Right forelimb (tissue), 1 donor: ENCODE results near the gene NHSL1.

Experiments used
- DNase-seq: peaks from one replicate; pipeline ENCODE4 v3.0.0-alpha.2; 2018

The NHSL1 gene

DNA sequence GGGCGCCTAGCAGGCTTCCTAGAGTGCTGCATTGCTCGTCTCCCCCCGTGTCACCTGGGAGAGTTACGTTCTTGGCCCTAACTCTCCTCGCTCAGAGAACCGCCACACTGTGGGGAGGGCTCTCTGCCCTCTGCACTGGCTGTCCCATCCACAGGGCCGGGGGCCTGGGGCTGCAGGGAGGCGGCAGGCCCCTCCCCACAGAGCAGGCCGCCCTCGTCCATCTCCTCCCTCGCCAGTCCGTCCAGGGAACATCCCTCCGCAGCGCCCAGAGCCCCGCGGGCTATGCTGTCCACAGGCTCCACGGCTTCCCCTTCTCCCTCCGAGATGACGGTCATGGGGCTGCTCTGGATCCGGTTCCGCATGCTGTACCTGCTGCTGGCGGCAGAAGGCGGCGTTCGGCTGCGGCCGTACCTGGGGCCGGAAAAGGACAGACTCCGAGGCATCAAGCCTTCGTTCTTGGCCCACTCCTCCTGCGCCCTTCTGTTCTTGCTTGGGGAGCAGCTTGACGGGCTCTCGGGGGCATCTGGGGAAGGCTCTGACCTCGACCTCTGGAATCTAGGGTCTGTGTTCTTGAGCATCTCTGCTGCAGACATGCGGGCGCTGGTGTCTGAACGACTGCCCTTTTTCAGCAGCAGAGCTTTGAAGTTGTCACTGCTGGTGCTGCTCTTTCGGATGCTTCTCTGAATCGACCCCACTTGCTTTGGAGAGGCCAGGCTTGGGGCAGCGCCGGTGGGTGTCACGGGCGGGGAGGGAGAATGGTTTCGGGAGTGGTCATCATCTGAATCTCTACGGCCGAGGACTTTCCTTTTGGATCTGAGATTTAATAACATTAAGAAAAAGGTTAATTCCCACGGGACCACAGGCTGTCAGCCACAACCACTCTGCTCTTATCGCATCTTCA, 75.0 kb downstream of the NHSL1 start:
- DNase-seq = no peak

GRCh38 chr6:138422861-138423260, 76.4 kb downstream of the NHSL1 start:
- no peak for DNase-seq

DNA sequence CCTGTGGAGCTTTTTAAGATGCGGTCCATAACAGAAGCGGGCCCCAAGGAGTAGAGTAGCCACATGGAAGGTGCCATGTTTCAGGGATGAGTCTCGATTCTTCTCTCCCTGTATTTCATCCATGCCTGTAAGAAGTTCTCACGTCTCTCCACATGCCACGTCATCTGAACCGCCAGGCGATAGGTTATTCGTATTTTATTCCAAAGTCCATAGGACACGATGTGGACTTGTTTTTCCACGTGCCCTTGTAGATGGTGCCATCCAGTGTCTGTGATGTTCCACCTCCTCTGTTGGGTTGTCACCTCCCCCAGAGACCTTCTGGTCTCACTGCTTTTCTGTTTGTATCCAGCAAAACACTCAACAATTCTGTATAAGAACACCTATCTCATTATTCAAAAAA, 77.7 kb downstream of the NHSL1 start:
- DNase-seq = no peak

- DNase-seq = no peak
These were observed 78.2 kb downstream of the NHSL1 start for GRCh38 chr6:138421089-138421488.

DNA sequence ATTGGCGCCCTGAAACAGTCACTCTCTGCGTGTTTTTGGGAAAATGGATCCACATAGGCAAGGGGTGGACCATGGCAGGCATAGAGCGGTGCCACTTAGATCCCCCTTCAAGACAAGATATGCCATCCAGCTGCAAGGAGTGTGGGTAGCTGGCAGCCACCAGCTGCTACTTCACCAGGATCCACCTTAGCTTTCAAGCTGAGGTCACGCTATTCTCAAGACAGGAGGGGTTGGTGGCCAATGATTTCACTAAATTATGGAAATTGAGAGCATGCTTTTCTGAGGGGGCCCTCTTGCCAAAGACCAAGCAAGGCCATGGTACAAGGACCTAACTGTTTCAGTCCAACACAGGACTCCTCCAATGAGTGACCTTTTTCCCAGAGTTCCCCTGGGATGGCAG, 78.9 kb downstream of the NHSL1 start:
- DNase-seq = no peak

- no peak for DNase-seq
These were observed 79.5 kb downstream of the NHSL1 start for GRCh38 chr6:138419766-138420165.

DNA sequence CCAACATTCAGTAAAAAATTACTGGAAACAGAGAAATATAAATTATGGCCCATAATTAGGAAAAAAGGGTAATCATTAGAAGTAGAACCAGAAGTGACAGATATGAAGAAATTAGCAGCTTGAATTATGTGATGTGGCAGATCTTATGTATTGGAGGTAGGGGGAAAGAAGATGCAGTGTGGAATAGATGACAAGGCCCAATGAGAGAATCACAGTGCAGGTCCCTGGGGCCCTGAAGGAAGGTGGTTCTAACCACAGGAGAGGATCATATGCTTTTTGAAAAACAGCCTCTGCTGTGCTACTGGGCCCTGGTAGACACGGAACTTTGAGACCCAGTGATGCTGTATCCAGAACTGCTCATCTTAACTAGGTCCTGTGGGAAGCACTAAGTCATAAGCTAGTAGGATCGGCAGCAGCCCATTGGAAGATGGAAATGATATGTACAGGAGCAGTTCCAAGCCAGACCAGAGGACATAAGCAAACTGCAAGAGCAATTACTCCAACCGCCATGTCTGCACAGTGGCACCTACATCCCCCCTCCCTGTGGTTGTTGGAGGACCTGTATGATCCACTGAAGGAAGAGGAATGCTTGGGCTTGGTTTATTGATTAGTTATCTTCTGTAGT, 81.1 kb downstream of the NHSL1 start:
- no peak for DNase-seq

- DNase-seq = no peak
These were observed 81.7 kb downstream of the NHSL1 start for GRCh38 chr6:138417493-138418117.

DNA sequence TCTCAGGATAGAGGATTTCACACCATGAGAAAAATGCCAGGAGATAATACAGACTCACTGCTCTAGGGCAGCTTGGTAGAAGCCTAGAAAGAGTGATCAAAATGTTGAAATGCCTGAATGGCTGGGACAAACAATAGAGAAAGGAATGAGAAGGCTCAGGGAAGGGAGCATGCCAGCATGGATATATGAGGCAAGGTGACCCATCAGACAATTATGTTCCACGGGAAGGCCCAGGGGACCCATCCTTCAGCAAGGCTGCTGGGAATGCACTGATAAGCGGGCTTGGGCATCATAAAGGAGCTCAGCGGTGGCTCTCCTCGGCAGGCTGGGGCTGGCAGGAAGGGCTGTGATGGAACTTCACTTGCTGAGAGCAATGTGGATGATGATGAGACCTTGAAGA, 83.1 kb downstream of the NHSL1 start:
- no peak for DNase-seq

- no peak for DNase-seq
These were observed 84.2 kb downstream of the NHSL1 start for GRCh38 chr6:138415125-138415524.

- DNase-seq = no peak
These were observed 88.1 kb downstream of the NHSL1 start for GRCh38 chr6:138410972-138411880.

GRCh38 chr6:138410048-138410735, 89.1 kb downstream of the NHSL1 start:
- no peak for DNase-seq

GRCh38 chr6:138406443-138406842, 92.9 kb downstream of the NHSL1 start:
- no peak for DNase-seq

- DNase-seq = no peak
These were observed 93.4 kb downstream of the NHSL1 start for GRCh38 chr6:138405816-138406413.

DNA sequence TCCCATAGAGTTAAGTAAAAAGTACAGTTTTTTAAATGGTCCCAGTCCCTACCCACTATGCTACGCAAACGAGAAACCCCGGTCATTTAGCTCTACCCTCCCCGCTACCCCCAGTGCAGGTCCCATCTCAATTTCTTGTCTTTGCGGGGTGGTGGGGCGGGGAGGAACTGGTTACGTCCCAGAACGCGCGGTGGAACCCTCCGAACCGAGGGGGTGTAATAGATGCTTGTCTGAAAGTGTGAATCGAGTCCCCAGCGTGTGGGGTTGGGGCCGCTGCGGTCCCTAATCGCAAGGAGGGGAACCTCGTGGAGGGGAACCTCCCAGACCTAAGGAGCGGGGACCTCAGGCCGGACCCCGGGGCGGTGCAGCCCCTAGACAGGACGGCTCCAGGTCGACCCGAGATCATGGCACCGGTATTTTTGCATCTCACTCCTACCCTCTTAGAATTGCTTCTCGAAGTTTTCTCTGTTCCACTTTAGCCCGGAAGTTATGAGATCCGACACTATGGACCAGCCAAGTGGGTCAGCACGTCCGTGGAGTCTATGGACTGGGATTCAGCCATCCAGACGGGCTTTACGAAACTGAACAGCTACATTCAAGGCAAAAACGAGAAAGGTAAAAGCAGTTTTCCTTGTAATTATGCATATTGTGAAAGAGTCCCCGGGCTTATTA, 94.5 kb downstream of the NHSL1 start:
- DNase-seq = no peak

- peak; percentile 89 for DNase-seq
These were observed 95.3 kb downstream of the NHSL1 start, which contains the start of gene HEBP2 for GRCh38 chr6:138403801-138404665. TSS of gene HEBP2 (plus strand) at chr6:138404223. CDS start at chr6:138404496, 273 bp downstream.

DNA sequence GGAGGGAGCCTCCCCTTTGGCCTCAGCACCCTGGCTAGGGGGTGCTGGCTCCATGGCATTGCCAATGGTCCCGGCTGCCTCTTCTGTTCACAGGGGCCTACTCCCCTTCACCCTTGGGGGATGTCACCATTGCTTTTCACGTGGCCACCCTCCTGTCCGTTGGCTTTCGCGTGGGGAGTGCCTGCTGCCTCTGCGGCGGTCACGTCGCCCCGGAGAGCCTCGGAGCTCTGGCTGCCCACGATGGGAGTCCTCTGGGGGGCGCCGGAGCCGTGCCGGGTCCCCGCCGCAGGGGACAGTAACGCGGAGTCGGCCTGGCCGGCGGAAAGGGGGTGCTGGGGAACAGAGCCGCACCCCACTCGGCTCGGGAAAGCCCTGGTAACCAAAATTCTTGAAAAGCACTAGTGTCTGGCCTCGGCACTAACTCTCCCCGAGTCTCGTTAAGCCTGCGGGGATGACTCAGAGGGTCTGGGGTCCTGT, 95.9 kb downstream of the NHSL1 start:
- peak; percentile 60 for DNase-seq

GRCh38 chr6:138402838-138403187, 96.5 kb downstream of the NHSL1 start:
- DNase-seq = no peak

DNA sequence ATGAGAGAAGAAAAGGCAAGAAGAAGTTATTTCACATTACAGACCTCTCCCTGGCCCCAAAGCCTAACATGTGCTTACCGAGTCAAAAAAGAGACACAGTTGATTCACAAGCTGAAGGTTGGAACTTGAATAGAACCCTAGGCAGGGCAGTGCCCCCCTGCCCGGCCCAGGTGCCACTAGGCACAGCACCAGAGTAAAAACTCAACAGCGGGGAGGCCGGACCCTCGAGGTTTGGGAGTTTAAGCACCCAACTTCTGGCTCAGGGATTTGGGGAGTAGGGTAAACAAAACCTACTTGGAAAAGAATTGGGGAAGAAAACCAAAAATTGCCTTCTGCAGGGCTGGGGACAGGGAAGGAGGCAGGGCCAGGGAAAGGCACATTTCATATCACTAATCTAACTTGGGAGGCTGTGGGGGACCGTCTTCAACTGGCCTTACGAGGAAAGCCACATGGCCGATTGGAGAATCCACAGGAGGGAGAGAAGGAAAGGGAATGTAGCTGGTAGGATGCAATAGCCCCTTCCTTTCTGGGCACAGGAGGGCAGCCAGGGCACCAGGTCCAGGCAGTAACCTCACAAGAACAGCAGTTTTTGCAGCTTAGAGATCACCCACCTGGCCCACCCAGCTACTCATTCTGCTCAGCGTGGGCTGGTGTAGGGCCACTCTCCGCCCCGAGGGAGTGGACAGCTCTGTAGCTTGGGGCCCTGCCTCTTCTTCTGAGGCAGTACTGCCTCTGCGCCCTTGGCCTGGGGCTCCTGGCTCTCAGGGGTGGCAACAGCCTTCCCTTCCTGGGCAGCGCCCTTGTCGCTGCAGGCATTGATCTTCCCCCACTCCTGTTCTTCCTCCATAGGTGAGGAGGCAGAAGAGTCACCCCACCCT, 97.1 kb downstream of the NHSL1 start:
- DNase-seq = no peak
